ENCODE measurements around the gene SPATA33.

GRCh38 chr16:89624777-89625761, 32.6 kb upstream of the SPATA33 start:
- TF ChIP-seq CTCF (IDR thresholded peaks at IDR 0.05) (no peak), POLR2A (IDR thresholded peaks at IDR 0.05) (no peak)

All from transverse colon (tissue), 3 donors.